HepG2 (cell line): ENCODE data around the gene SIGLEC8. TPM values are rescaled to one million over a fixed set of nuclear protein-coding genes. Genes with fewer than 3 reads are reported as not detected.

Source experiments
- ADNP ChIP-seq: sonication (generic); formaldehyde crosslinking; IDR thresholded peaks from 2 replicates; pipeline ENCODE4 v1.4.0; 2020; ENCODE audit warnings: missing genetic modification reagents
- EZH2 ChIP-seq: conservative IDR thresholded peaks from 2 replicates; pipeline ENCODE4 v1.6.1; 2012; ENCODE audit warnings: mild to moderate bottlenecking, low read depth, low read length, moderate library complexity
- FLYWCH1 ChIP-seq: sonication (generic); formaldehyde crosslinking; IDR thresholded peaks from 2 replicates; pipeline ENCODE4 v1.8.1; 2023; ENCODE audit warnings: mild to moderate bottlenecking, missing genetic modification reagents
- FOSL2 ChIP-seq: sonication (generic); formaldehyde crosslinking; IDR thresholded peaks from 2 replicates; pipeline ENCODE4 v1.4.0; 2020; ENCODE audit warnings: missing genetic modification reagents
- HDAC2 ChIP-seq: sonication (generic); formaldehyde crosslinking; IDR thresholded peaks from 2 replicates; pipeline ENCODE4 v1.4.0; 2020; ENCODE audit warnings: missing genetic modification reagents
- HDAC6 ChIP-seq: fragments of 200-600 bp; sonication (generic); IDR thresholded peaks from 2 replicates; pipeline ENCODE4 v1.7.0; 2017; ENCODE audit warnings: mild to moderate bottlenecking, antibody characterized with exemption, low read length, low read depth
- IRX3 ChIP-seq: sonication (generic); formaldehyde crosslinking; IDR thresholded peaks from 2 replicates; pipeline ENCODE4 v1.8.1; 2023; ENCODE audit warnings: mild to moderate bottlenecking, low read depth, missing genetic modification reagents, borderline replicate concordance
- NR2C2 ChIP-seq: sonication (generic); formaldehyde crosslinking; IDR thresholded peaks from 2 replicates; pipeline ENCODE4 v1.4.0; 2020; ENCODE audit warnings: missing genetic modification reagents, mild to moderate bottlenecking, moderate library complexity, borderline replicate concordance
- NR3C1 ChIP-seq: sonication (generic); formaldehyde crosslinking; IDR thresholded peaks from 2 replicates; pipeline ENCODE4 v1.4.0; 2020; ENCODE audit warnings: missing genetic modification reagents
- ONECUT2 ChIP-seq: sonication (generic); formaldehyde crosslinking; IDR thresholded peaks from 2 replicates; pipeline ENCODE4 v1.4.0; 2020; ENCODE audit warnings: missing genetic modification reagents
- RBM39 ChIP-seq: fragments of 200-400 bp; formaldehyde crosslinking; IDR thresholded peaks from one replicate; pipeline ENCODE4 v1.6.1; 2018; ENCODE audit warnings: antibody characterized with exemption, mild to moderate bottlenecking, low read depth, low read length; ENCODE audit not compliant: poor library complexity, severe bottlenecking
- REL ChIP-seq: sonication (generic); formaldehyde crosslinking; conservative IDR thresholded peaks from 2 replicates; pipeline ENCODE4 v1.8.0; 2022; ENCODE audit warnings: mild to moderate bottlenecking, missing genetic modification reagents, moderate library complexity
- REPIN1 ChIP-seq: sonication (generic); formaldehyde crosslinking; IDR thresholded peaks from 2 replicates; pipeline ENCODE4 v1.8.0; 2022; ENCODE audit warnings: missing genetic modification reagents, low read depth, mild to moderate bottlenecking, borderline replicate concordance
- RXRB ChIP-seq: IDR thresholded peaks from 2 replicates; pipeline ENCODE4 v1.6.1; 2016; ENCODE audit warnings: borderline replicate concordance, missing genetic modification reagents, missing compliant biosample characterization
- SAFB2 ChIP-seq: sonication (generic); formaldehyde crosslinking; IDR thresholded peaks from 2 replicates; pipeline ENCODE4 v1.5.1; 2020; ENCODE audit warnings: missing genetic modification reagents, low read depth, mild to moderate bottlenecking, borderline replicate concordance
- SNRNP70 ChIP-seq: fragments of 200-400 bp; formaldehyde crosslinking; IDR thresholded peaks from 2 replicates; pipeline ENCODE4 v1.6.1; 2017; ENCODE audit warnings: mild to moderate bottlenecking, low read depth, low read length, moderate library complexity
- SP140L ChIP-seq: sonication (generic); formaldehyde crosslinking; IDR thresholded peaks from 2 replicates; pipeline ENCODE4 v1.4.0; 2020; ENCODE audit warnings: missing genetic modification reagents, borderline replicate concordance
- TBX3 ChIP-seq: fragments of 450-650 bp; IDR thresholded peaks from 2 replicates; pipeline ENCODE4 v1.6.1; 2017; ENCODE audit warnings: antibody characterized with exemption, mild to moderate bottlenecking, inconsistent platforms, borderline replicate concordance
- ZBTB7A ChIP-seq: sonication (generic); formaldehyde crosslinking; IDR thresholded peaks from 2 replicates; pipeline ENCODE4 v1.8.0; 2022; ENCODE audit warnings: mild to moderate bottlenecking, missing genetic modification reagents
- ZNF10 ChIP-seq: sonication (generic); formaldehyde crosslinking; IDR thresholded peaks from 2 replicates; pipeline ENCODE4 v1.4.0; 2020; ENCODE audit warnings: mild to moderate bottlenecking, low read depth, missing genetic modification reagents, borderline replicate concordance
- ZNF441 ChIP-seq: sonication (generic); formaldehyde crosslinking; IDR thresholded peaks from 2 replicates; pipeline ENCODE4 v1.7.0; 2021; ENCODE audit warnings: missing genetic modification reagents, borderline replicate concordance
- ZNF569 ChIP-seq: sonication (generic); formaldehyde crosslinking; IDR thresholded peaks from 2 replicates; pipeline ENCODE4 v1.5.0; 2020; ENCODE audit warnings: mild to moderate bottlenecking, missing genetic modification reagents, moderate library complexity, borderline replicate concordance
- ZNF670 ChIP-seq: sonication (generic); formaldehyde crosslinking; IDR thresholded peaks from 2 replicates; pipeline ENCODE4 v1.8.0; 2022; ENCODE audit warnings: mild to moderate bottlenecking, missing genetic modification reagents, borderline replicate concordance
- ZNF790 ChIP-seq: sonication (generic); formaldehyde crosslinking; IDR thresholded peaks from 2 replicates; pipeline ENCODE4 v1.8.0; 2022; ENCODE audit warnings: missing genetic modification reagents, mild to moderate bottlenecking, borderline replicate concordance
- ZNF841 ChIP-seq: sonication (generic); formaldehyde crosslinking; IDR thresholded peaks from 2 replicates; pipeline ENCODE4 v1.8.1; 2023; ENCODE audit warnings: missing genetic modification reagents, borderline replicate concordance
- polyA plus RNA-seq, 8 experiments: library from polyadenylated mRNA; depleted of rRNA in 3 of 8; stranded (reverse) in 7 of 8; unstranded in 1 of 8; fragments of >200 nt; fragmentation: Illumina TruSeq in 4 of 8; extraction: Trizol in 4 of 8; gene quantifications; 2 replicates each; pipeline versions ENCODE4 v1.2.1 to v1.2.3, GENCODE V29; 2011 to 2016; ENCODE audit warnings: low read depth in 4 of 8, missing spikeins in 1 of 8, mixed read lengths in 1 of 8; ENCODE audit not compliant: insufficient read depth in 1 of 8
- total RNA-seq, 5 experiments: library from RNA; depleted of rRNA; stranded (reverse); fragments of >200 nt; fragmentation: Illumina TruSeq; extraction: Trizol; gene quantifications; 2 replicates each; pipeline ENCODE4 v1.2.3, GENCODE V29; 2016; ENCODE audit warnings: low read depth in 1 of 5
- TF ChIP-seq, protein P1 (sequence below): sonication (generic); formaldehyde crosslinking; IDR thresholded peaks from 2 replicates; pipeline ENCODE4 v1.4.0; 2020; ENCODE audit warnings: missing genetic modification reagents, low read depth, mild to moderate bottlenecking, borderline replicate concordance
- TF ChIP-seq, protein P2 (sequence below): sonication (generic); formaldehyde crosslinking; IDR thresholded peaks from 2 replicates; pipeline ENCODE4 v1.5.0; 2020; ENCODE audit warnings: missing genetic modification reagents, mild to moderate bottlenecking, borderline replicate concordance
- TF ChIP-seq, protein P3 (sequence below), 2 experiments: sonication (generic) in 1 of 2; formaldehyde crosslinking in 1 of 2; IDR thresholded peaks; 2 replicates each; pipeline versions ENCODE4 v1.5.1 to v1.6.1; 2011 to 2020; ENCODE audit warnings: borderline replicate concordance in 1 of 2, low read depth in 1 of 2, low read length in 1 of 2, mild to moderate bottlenecking in 1 of 2, missing genetic modification reagents in 1 of 2, moderate library complexity in 1 of 2

SIGLEC8 gene
- total and polyA plus RNA-seq, 2 of the 13 experiments (the other 11 are each of a cell fraction or from before 2014, with no cell fraction given), result not detected

DNA sequence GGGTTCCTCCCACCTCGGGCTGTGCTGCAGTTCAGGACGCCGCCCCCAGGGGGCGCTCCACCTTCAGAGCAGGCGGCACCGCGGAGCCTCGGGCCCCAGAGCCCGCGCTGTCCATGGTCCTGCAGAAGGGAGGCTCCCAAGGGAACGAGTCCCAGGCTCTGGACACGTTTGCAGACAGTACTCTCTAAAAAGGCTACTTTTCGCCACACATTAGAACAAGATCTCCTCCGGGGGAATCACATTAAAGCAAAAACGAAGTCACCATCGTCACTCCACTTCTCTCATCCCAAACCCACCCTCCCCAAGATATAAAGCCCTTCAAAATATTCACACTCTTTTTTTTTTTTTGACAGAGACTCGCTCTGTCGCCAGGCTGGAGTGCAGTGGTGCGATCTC lies 36.2 kb downstream of the SIGLEC8 start (continued):
- TF ChIP-seq, protein P1, sequence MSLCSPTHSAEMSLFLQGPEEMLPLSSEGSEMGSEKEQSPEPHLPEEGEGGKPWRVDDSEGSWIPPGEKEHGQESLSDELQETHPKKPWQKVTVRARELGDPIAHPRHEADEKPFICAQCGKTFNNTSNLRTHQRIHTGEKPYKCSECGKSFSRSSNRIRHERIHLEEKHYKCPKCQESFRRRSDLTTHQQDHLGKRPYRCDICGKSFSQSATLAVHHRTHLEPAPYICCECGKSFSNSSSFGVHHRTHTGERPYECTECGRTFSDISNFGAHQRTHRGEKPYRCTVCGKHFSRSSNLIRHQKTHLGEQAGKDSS (CRISPR knock-in tag), result peak; percentile 90; the same call in 1 of the 2 replicates
- TF ChIP-seq ZNF441 (CRISPR knock-in tag) (peak; percentile 96), ZNF790 (CRISPR knock-in tag) (peak; percentile 94; the same call in 1 of the 2 replicates), ZNF569 (CRISPR knock-in tag) (no peak), SAFB2 (CRISPR knock-in tag) (peak; percentile 91), ZBTB7A (CRISPR knock-in tag) (peak; percentile 60; the same call in 1 of the 2 replicates), FLYWCH1 (peak; percentile 96), ZNF841 (no peak), ZNF670 (CRISPR knock-in tag) (no peak), IRX3 (CRISPR knock-in tag) (peak; percentile 86; the same call in 1 of the 2 replicates), TBX3 (no peak), REL (CRISPR knock-in tag) (peak; percentile 78; the same call in 1 of the 2 replicates), EZH2 (no peak), RXRB (CRISPR knock-in tag) (peak; percentile 87), HDAC6 (no peak), ONECUT2 (CRISPR knock-in tag) (peak; percentile 78; the same call in 1 of the 2 replicates), NR3C1 (no peak), SNRNP70 (no peak), SP140L (CRISPR knock-in tag) (peak; percentile 99), RBM39 (peak; percentile 43), REPIN1 (CRISPR knock-in tag) (peak; percentile 96), FOSL2 (CRISPR knock-in tag) (peak; percentile 77), ADNP (CRISPR knock-in tag) (no peak), ZNF10 (CRISPR knock-in tag) (no peak), HDAC2 (peak; percentile 95), NR2C2 (CRISPR knock-in tag) (peak; percentile 46; the same call in 1 of the 2 replicates)
- TF ChIP-seq, protein P2, sequence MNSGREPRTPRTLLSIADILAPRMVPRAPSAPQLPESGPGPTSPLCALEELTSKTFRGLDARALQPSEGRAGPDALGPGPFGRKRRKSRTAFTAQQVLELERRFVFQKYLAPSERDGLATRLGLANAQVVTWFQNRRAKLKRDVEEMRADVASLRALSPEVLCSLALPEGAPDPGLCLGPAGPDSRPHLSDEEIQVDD (CRISPR knock-in tag), result peak; percentile 85; the same call in 1 of the 2 replicates
- TF ChIP-seq, protein P3, sequence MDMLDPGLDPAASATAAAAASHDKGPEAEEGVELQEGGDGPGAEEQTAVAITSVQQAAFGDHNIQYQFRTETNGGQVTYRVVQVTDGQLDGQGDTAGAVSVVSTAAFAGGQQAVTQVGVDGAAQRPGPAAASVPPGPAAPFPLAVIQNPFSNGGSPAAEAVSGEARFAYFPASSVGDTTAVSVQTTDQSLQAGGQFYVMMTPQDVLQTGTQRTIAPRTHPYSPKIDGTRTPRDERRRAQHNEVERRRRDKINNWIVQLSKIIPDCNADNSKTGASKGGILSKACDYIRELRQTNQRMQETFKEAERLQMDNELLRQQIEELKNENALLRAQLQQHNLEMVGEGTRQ (IDR thresholded peaks at IDR 0.05; ENCODE audit: low read depth, low read length), result no peak
- TF ChIP-seq, protein P3 (CRISPR knock-in tag; IDR thresholded peaks at IDR 0.05; ENCODE audit: borderline replicate concordance), result no peak
